ENCODE results near the gene TXNDC2. TPM values are rescaled to one million over a fixed set of nuclear protein-coding genes. Genes with fewer than 3 reads are reported as not detected.

The TXNDC2 gene
- total RNA-seq, 1 experiment from 2014 or later = not detected

GRCh38 chr18:9919564-9920232, 33.9 kb downstream of the TXNDC2 start:
- H3K4me3 ChIP-seq (ENCODE audit: insufficient read depth, low read depth, low read length) = no peak overlapping the region
- no peaks in the 10 kb centered on the region for H3K36me3 ChIP-seq (replicated peaks; ENCODE audit: control insufficient read depth, insufficient read depth, low read length)

DNA sequence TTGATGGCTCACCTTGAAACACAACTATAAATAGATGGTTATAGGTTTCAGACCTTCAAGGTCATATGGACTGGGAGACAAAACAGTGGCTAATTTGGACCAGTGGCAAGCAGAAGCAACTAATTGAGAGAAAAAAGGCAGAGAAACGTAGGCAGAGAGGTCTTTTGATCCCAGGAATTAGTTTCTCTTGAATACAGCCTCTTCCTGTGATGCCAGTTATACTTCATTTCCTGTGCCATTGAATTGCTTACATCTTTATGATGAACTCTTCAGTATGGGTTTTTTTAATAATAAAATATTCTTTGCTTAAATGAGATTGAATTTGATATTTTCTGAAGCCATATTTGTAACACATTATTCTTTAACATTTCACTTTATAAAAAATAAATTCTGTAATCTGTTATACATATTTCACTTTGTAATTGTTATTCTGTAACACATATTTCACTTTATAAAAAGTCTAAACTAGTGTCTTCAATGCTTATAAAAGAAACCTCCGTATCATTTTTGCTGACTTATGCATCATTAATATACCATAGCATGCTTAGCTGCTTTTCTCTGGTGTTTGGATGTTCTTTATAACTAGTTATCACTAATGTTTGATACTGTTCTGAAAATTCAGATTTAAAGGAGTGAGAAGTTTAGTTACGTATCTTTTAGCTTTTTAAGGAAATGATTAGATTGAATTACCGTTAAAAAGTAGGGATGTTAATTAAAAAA, 37.0 kb downstream of the TXNDC2 start:
- DNase-seq = no peak
- Histone ChIP-seq H3K27me3 (ENCODE audit: control insufficient read depth, insufficient read depth, low read length) (no peaks in the 10 kb centered on the region), H3K4me3 (ENCODE audit: insufficient read depth, low read depth, low read length) (no peak overlapping the region), H3K36me3 (replicated peaks; ENCODE audit: control insufficient read depth, insufficient read depth, low read length) (no peaks in the 10 kb centered on the region)

More at GRCh38 chr18:9919564-9920232, 33.9 kb downstream of the TXNDC2 start:
- no peak for DNase-seq
- no peaks in the 10 kb centered on the region for H3K27me3 ChIP-seq (ENCODE audit: control insufficient read depth, insufficient read depth, low read length)

DNA sequence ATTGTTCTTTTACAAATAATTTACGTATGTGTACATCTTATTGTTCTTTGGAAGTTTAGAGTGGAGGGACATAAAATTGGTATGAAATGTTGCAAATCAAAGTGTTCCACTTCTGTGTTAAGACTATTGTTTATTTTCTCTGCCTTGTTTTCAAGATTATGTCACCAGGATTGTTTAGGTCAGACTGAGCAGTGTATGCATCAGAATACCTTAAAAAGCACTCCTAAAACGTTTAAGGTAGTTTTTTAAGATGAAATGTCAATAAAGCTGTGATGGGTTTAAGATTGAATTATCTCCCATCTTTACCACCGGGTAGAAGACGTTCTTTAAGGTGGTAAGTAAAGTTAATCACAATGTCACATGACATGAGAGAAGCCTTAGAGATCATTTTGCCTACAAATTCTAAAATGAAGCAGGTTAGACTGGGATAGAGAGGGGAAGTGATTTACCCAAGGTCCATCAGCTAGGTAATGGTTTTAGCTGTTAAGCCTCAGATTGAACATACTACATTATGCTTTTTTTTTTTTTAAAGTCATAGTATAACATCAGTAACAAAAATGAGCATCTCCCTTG, 38.7 kb downstream of the TXNDC2 start:
- H3K36me3 ChIP-seq (replicated peaks; ENCODE audit: control insufficient read depth, insufficient read depth, low read length) = no peaks in the 10 kb centered on the region
- DNase-seq = no peak
- H3K27me3 ChIP-seq (ENCODE audit: control insufficient read depth, insufficient read depth, low read length) = no peaks in the 10 kb centered on the region
- no peak overlapping the region for H3K4me3 ChIP-seq (ENCODE audit: insufficient read depth, low read depth, low read length)

- Histone ChIP-seq H3K4me3 (ENCODE audit: insufficient read depth, low read depth, low read length) (no peak overlapping the region), H3K27me3 (ENCODE audit: control insufficient read depth, insufficient read depth, low read length) (no peaks in the 10 kb centered on the region), H3K36me3 (replicated peaks; ENCODE audit: control insufficient read depth, insufficient read depth, low read length) (no peaks in the 10 kb centered on the region)
- DNase-seq = no peak
These were observed 39.6 kb downstream of the TXNDC2 start for GRCh38 chr18:9925369-9925768.

GRCh38 chr18:9925795-9926194, 40.0 kb downstream of the TXNDC2 start:
- no peak for DNase-seq
- no peak overlapping the region for H3K4me3 ChIP-seq (ENCODE audit: insufficient read depth, low read depth, low read length)
- no peaks in the 10 kb centered on the region for H3K36me3 ChIP-seq (replicated peaks; ENCODE audit: control insufficient read depth, insufficient read depth, low read length)
- H3K27me3 ChIP-seq (ENCODE audit: control insufficient read depth, insufficient read depth, low read length) = no peaks in the 10 kb centered on the region

DNA sequence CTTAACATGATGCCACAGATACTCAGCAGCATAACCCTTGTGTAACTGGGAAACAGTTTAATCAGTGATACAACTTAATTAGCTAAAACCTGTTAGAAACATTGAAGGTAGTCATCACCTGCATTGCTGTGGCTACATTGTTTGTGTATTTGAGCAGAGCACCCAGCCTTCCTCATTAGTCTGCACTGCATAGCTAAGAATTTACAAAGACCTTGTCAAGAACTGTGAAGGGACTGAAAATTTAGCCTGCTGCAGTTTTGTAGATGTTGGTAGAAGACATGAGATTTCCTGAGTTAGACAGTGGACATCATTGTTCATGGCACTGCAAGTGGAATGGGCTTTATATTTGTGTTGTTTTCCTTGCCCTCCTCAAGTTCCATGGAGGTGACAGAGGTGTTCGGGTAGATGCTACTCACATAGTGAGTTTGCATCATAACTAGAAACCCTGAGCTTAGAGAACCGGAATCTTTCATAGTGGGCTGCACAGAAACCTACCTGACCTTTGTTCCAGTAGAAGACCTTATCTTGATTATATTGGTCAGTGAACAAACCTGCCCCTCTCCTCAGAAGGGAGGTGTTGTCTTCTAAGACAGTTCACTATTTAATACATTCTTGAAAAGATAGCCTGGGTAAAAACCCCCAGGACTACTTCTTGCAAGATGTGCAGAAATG, 40.6 kb downstream of the TXNDC2 start:
- no peaks in the 10 kb centered on the region for H3K27me3 ChIP-seq (ENCODE audit: control insufficient read depth, insufficient read depth, low read length)
- no peak overlapping the region for H3K4me3 ChIP-seq (ENCODE audit: insufficient read depth, low read depth, low read length)
- no peak for DNase-seq
- no peaks in the 10 kb centered on the region for H3K36me3 ChIP-seq (replicated peaks; ENCODE audit: control insufficient read depth, insufficient read depth, low read length)

DNA sequence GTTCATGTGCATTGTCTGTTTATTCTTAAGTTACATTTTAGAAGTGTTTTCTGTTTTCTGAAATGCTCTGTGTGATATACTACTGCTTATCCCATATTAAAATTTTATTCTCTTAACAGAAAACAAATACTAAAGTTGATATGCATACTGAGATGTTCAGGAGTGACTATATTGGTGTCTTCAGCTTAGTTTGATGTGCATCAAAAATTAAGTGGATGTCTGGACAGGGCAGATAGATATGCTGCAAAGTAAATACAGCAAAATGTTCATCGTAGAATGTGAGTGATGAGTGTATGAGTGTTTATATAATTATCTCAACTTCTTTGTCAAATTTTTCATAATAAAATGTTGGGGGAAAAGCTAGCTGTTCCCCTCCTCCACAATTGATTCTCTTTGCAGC, 41.2 kb downstream of the TXNDC2 start:
- Histone ChIP-seq H3K36me3 (replicated peaks; ENCODE audit: control insufficient read depth, insufficient read depth, low read length) (no peaks in the 10 kb centered on the region), H3K27me3 (ENCODE audit: control insufficient read depth, insufficient read depth, low read length) (no peaks in the 10 kb centered on the region), H3K4me3 (ENCODE audit: insufficient read depth, low read depth, low read length) (no peak overlapping the region)
- no peak for DNase-seq

DNA sequence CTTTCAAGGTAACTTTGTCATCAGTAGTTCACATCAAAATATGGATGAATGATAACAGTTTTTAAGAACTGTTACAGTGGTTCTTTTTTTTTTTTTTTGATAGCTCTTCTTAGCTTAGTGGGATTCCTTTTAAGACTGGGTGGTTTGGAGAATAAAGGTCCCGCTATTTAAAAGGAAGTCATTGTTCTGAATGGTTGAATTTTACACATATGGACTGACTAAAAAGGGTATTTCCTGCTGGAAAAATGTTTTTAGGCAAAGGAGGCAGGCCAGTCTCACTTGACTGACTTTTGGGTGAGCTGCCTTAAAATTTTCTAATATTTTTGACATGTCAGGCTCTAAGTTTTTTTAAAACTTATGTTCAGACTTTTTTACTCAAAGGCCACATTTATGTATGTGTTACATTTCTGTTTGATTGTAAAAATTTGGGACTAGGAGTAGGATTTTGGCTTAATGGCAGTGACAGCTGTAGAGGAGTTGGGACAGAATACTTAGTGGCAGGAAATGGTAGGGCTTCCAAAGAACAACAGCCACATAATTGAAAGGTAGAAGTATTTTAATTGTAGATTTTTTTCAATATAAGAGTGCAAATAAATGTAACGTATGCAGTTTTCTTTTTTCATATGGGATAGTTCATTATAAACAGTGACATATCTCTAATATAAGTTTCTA, 41.8 kb downstream of the TXNDC2 start:
- Histone ChIP-seq H3K27me3 (ENCODE audit: control insufficient read depth, insufficient read depth, low read length) (no peaks in the 10 kb centered on the region), H3K36me3 (replicated peaks; ENCODE audit: control insufficient read depth, insufficient read depth, low read length) (no peaks in the 10 kb centered on the region), H3K4me3 (ENCODE audit: insufficient read depth, low read depth, low read length) (no peak overlapping the region)
- no peak for DNase-seq

- no peak overlapping the region for H3K4me3 ChIP-seq (ENCODE audit: insufficient read depth, low read depth, low read length)
- DNase-seq = no peak
- H3K27me3 ChIP-seq (ENCODE audit: control insufficient read depth, insufficient read depth, low read length) = no peaks in the 10 kb centered on the region
- H3K36me3 ChIP-seq (replicated peaks; ENCODE audit: control insufficient read depth, insufficient read depth, low read length) = no peaks in the 10 kb centered on the region
These were observed 43.0 kb downstream of the TXNDC2 start for GRCh38 chr18:9928646-9929259.

DNA sequence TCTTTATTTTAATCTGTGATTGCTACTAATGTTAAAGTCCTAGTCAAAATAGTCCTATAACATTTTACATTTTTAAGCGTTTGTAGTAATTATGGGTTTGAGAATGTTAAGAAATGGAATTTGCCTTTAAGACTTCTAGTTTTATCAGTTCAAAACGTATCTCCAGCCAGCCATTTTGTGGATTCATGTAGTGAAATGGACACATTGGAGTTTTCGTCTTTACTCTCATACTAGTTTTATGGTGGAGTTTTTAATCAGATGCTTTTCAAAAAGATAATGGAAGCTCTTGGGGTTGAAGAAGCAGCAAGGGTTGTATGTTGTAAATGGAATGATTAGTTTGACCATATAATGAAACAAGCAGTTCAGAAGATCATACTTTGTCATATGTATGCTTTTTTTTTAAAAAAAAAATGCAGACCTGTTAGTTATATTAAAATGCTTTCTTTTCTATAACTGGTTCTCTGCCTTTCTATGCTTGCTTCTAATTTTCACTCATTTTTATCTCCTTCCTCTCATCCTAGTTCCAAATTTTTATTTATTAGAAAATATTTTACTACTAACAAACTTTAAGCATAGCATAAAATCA, 44.6 kb downstream of the TXNDC2 start:
- H3K4me3 ChIP-seq (ENCODE audit: insufficient read depth, low read depth, low read length) = no peak overlapping the region
- no peak for DNase-seq
- H3K36me3 ChIP-seq (replicated peaks; ENCODE audit: control insufficient read depth, insufficient read depth, low read length) = no peaks in the 10 kb centered on the region

DNA sequence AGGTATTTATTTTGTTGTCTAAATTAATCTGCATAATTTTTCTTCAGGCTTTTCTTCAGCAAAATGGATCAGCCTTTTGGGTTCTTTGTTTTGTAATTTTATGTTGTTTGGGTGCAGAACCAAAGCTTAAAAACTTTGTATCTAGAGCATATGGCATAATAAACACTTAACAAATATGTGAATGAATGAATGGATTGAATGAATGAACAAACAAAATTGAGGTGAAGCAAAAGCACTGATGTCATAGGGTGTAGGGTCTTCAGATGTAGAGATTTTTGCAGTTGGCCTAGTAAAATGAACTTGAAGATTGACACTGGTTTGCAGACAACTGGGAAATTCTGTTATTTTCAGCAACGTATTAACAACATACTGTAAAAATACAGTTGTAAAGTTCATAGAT, 45.4 kb downstream of the TXNDC2 start:
- no peak overlapping the region for H3K4me3 ChIP-seq (ENCODE audit: insufficient read depth, low read depth, low read length)
- H3K36me3 ChIP-seq (replicated peaks; ENCODE audit: control insufficient read depth, insufficient read depth, low read length) = no peaks in the 10 kb centered on the region
- DNase-seq = no peak
- H3K27me3 ChIP-seq (ENCODE audit: control insufficient read depth, insufficient read depth, low read length) = no peaks in the 10 kb centered on the region

More for the DNA sequence above, 44.6 kb downstream of the TXNDC2 start:
- no peaks in the 10 kb centered on the region for H3K27me3 ChIP-seq (ENCODE audit: control insufficient read depth, insufficient read depth, low read length)

GRCh38 chr18:9931678-9932077, 45.9 kb downstream of the TXNDC2 start:
- Histone ChIP-seq H3K27me3 (ENCODE audit: control insufficient read depth, insufficient read depth, low read length) (no peaks in the 10 kb centered on the region), H3K4me3 (ENCODE audit: insufficient read depth, low read depth, low read length) (no peak overlapping the region), H3K36me3 (replicated peaks; ENCODE audit: control insufficient read depth, insufficient read depth, low read length) (peaks cover under 1% of the 10 kb centered on the region; the same call in 1 of the 2 replicates)
- DNase-seq = no peak

DNA sequence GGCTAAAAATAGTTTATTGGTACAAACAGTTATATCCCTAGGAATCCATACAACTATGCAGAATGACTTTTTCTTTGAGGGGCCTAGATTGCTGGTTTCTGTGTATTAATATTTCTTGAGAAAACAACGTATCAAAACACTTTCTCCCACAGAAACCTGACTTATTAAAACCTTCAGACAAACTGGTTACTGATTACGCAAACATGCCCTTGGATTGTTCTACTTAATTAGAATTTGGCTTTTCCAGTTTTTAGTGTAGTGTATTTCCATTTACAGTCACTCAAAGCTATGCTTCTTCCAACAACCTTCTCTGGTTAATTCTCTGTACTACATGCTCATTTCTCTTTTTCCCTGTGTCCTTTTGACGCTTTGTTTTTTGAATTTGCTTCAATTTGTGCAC, 48.1 kb downstream of the TXNDC2 start:
- Histone ChIP-seq H3K27me3 (ENCODE audit: control insufficient read depth, insufficient read depth, low read length) (no peaks in the 10 kb centered on the region), H3K36me3 (replicated peaks; ENCODE audit: control insufficient read depth, insufficient read depth, low read length) (peaks cover 3% of the 10 kb centered on the region; the same call in 1 of the 2 replicates), H3K4me3 (ENCODE audit: insufficient read depth, low read depth, low read length) (no peak overlapping the region)
- no peak for DNase-seq

DNA sequence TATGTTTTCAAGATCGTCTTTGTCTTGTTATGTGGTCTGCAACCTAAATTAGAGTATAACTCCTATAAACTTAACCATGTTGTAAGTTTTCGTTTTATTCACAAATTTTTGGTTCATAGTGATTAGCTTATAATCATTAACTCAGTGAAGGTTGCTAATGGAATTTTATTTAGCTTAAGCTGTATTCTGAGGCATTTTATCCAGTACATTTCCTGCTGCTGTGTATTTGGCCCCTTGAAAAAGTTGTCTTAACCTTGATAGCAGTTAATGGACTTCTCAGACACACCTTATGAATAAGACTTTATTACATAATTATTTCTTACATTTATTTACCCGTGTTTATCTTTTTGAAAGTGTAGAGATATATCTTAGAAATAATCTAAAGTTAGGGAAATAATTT, 48.5 kb downstream of the TXNDC2 start:
- Histone ChIP-seq H3K27me3 (ENCODE audit: control insufficient read depth, insufficient read depth, low read length) (no peaks in the 10 kb centered on the region), H3K4me3 (ENCODE audit: insufficient read depth, low read depth, low read length) (no peak overlapping the region), H3K36me3 (replicated peaks; ENCODE audit: control insufficient read depth, insufficient read depth, low read length) (peaks cover 3% of the 10 kb centered on the region; the same call in 1 of the 2 replicates)
- no peak for DNase-seq
